A549 treated with GW870086 at 1 μM for 4 hours (cell line): ENCODE results near the gene FAM8A1. TPM values are rescaled to one million over a fixed set of nuclear protein-coding genes. Genes with fewer than 3 reads are reported as not detected.

Experiments used
- total RNA-seq: library from RNA; stranded (reverse); fragments of 200-300 nt; extraction: Qiagen RNA extraction; gene quantifications from 5 replicates; pipeline ENCODE4 v1.2.3, GENCODE V29; 2022; ENCODE audit warnings: low read depth

FAM8A1 gene, protein sequence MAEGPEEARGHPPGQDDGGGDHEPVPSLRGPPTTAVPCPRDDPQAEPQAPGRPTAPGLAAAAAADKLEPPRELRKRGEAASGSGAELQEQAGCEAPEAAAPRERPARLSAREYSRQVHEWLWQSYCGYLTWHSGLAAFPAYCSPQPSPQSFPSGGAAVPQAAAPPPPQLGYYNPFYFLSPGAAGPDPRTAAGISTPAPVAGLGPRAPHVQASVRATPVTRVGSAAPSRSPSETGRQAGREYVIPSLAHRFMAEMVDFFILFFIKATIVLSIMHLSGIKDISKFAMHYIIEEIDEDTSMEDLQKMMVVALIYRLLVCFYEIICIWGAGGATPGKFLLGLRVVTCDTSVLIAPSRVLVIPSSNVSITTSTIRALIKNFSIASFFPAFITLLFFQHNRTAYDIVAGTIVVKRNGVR
- 3.2 to 5.1 TPM (median 5.0 TPM) in 5 replicates for total RNA-seq

DNA sequence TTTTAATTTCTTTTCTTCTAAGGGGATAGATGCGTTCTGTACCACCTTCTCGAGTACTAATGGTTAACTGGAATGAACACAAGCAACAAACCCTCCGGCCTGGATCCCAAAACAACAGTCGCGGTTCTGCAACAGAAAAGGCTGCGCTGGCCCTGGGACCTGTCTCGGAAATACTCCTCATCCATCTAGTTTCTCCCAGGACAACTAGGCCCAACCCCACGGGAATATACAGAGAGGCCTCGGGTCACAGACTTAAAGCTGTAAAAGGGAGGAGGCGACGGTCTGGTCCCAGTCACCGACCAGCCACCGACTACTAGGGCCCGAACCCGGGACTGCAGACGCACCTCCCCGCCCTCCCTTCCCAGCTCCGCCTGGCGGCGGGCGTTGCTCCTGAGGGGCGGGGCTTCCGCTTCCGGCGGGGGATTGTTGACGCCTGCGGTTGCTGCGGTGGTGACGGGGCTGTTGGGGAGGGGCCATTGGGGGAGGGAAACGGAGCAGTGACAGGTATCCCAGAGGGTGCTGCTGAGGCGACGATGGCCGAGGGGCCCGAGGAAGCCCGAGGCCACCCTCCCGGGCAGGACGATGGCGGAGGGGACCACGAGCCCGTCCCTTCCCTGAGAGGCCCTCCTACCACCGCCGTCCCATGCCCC, at the start of gene FAM8A1:
Gene FAM8A1, plus strand, starts transcription at position 426 of the 650 bp plus-strand sequence. Its CDS starts 108 bp downstream, at position 534.

Other genes with a start within 250 kb of the FAM8A1 start
- 8.2 to 13.0 TPM (median 11.9 TPM) in 5 replicates for gene CAP2, start 206.7 kb upstream of the FAM8A1 start, total RNA-seq
- gene NUP153, start 106.6 kb downstream of the FAM8A1 start, total RNA-seq = 24.7 to 32.4 TPM (median 29.5 TPM) in 5 replicates